GM21737 (cell line): ENCODE measurements around the gene SYK.
A peak's percentile ranks its signal among the peaks of the same experiment; 100 is the strongest.
"Not testable (repeated sequence)": the region's sequence is repeated elsewhere in the genome, so short reads cannot be mapped to it uniquely, and the experiment has no call there.

ENCODE experiments used
- ATAC-seq: cut with Tn5 transposase; IDR thresholded peaks from one replicate; pipeline ENCODE4 v1.9.1; 2021; ENCODE audit warnings: mild to moderate bottlenecking, moderate library complexity; ENCODE audit not compliant: unreplicated experiment

SYK gene

GRCh38 chr9:90801241-90801972, at the start of gene SYK:
Gene SYK (plus strand): TSS chr9:90801819. CDS start chr9:90843899, 42,080 bp downstream.
- ATAC-seq, result peak; percentile 47

- ATAC-seq, result not testable (repeated sequence)
These were observed 45.9 kb upstream of the SYK start for GRCh38 chr9:90755514-90756371.

- ATAC-seq, result not testable (repeated sequence)
These were observed 41.0 kb upstream of the SYK start for GRCh38 chr9:90760577-90760976.

- no peak for ATAC-seq
These were observed 34.9 kb upstream of the SYK start for GRCh38 chr9:90766731-90767130.

GRCh38 chr9:90767523-90768100, 34.0 kb upstream of the SYK start:
- no peak for ATAC-seq

GRCh38 chr9:90770182-90770738, 31.4 kb upstream of the SYK start:
- ATAC-seq, result no peak

- ATAC-seq, result no peak
These were observed 30.7 kb upstream of the SYK start for GRCh38 chr9:90770927-90771326.

GRCh38 chr9:90772386-90772785, 29.2 kb upstream of the SYK start:
- no peak for ATAC-seq

GRCh38 chr9:90773617-90774016, 28.0 kb upstream of the SYK start:
- ATAC-seq, result no peak

GRCh38 chr9:90774071-90774470, 27.5 kb upstream of the SYK start:
- no peak for ATAC-seq

- peak; percentile 80 for ATAC-seq
These were observed 26.9 kb upstream of the SYK start for GRCh38 chr9:90774682-90775081.

- ATAC-seq, result no peak
These were observed 26.0 kb upstream of the SYK start for GRCh38 chr9:90775657-90776056.

- no peak for ATAC-seq
These were observed 22.9 kb upstream of the SYK start for GRCh38 chr9:90778746-90779145.

GRCh38 chr9:90783552-90783951, 18.1 kb upstream of the SYK start:
- no peak for ATAC-seq

- ATAC-seq, result no peak
These were observed 17.7 kb upstream of the SYK start for GRCh38 chr9:90783964-90784363.

GRCh38 chr9:90787771-90788460, 13.7 kb upstream of the SYK start:
- ATAC-seq, result peak; percentile 52

GRCh38 chr9:90788527-90788926, 13.1 kb upstream of the SYK start:
- ATAC-seq, result peak; percentile 49

GRCh38 chr9:90789408-90789807, 12.2 kb upstream of the SYK start:
- no peak for ATAC-seq

- ATAC-seq, result no peak
These were observed 11.8 kb upstream of the SYK start for GRCh38 chr9:90789862-90790261.

GRCh38 chr9:90793024-90793423, 8.6 kb upstream of the SYK start:
- ATAC-seq, result not testable (repeated sequence)

- no peak for ATAC-seq
These were observed 7.9 kb upstream of the SYK start for GRCh38 chr9:90793729-90794128.
